Glutamatergic neuron (in vitro differentiated cells): Measurements from ENCODE around the gene SPEG. TPM values are rescaled to one million over a fixed set of nuclear protein-coding genes. Genes with fewer than 3 reads are reported as not detected.

Experiments used
- DNase-seq: peaks from one replicate; pipeline ENCODE4 v3.0.0; 2022
- H3K27ac Mint-ChIP-seq: one replicate; pipeline ENCODE4 v1.8.0; 2020; ENCODE audit warnings: mild to moderate bottlenecking, mixed read lengths, inconsistent platforms; ENCODE audit not compliant: unreplicated experiment
- H3K27me3 Mint-ChIP-seq: one replicate; pipeline ENCODE4 v1.8.0; 2020; ENCODE audit warnings: mild to moderate bottlenecking, moderate library complexity, mixed read lengths, inconsistent platforms; ENCODE audit not compliant: unreplicated experiment
- H3K36me3 Mint-ChIP-seq: one replicate; pipeline ENCODE4 v1.8.0; 2020; ENCODE audit warnings: mild to moderate bottlenecking, mixed read lengths, inconsistent platforms; ENCODE audit not compliant: unreplicated experiment
- H3K4me1 Mint-ChIP-seq: one replicate; pipeline ENCODE4 v1.8.0; 2020; ENCODE audit warnings: mild to moderate bottlenecking, low read depth, mixed read lengths, inconsistent platforms; ENCODE audit not compliant: unreplicated experiment
- H3K4me3 Mint-ChIP-seq: one replicate; pipeline ENCODE4 v1.8.0; 2020; ENCODE audit warnings: mild to moderate bottlenecking, mixed read lengths, inconsistent platforms; ENCODE audit not compliant: unreplicated experiment
- H3K9me3 Mint-ChIP-seq: one replicate; pipeline ENCODE4 v1.8.0; 2020; ENCODE audit warnings: mild to moderate bottlenecking, moderate library complexity, mixed read lengths, inconsistent platforms; ENCODE audit not compliant: unreplicated experiment
- total RNA-seq: library from RNA; stranded (reverse); fragmentation: NEBNext Ultra II Directional; extraction: Animal tissue kit (Norgen Biotek cat#: 25700); gene quantifications from one replicate; pipeline ENCODE4 v1.2.1, GENCODE V29; 2021; ENCODE audit not compliant: unreplicated experiment
- TF ChIP-seq, protein P1 (sequence below): fragments of 200-600 bp; sonication (generic); IDR thresholded peaks from one replicate; pipeline ENCODE4 v1.5.0; 2021; ENCODE audit not compliant: partially characterized antibody, unreplicated experiment

The SPEG gene
- total RNA-seq, 1 donor from 2014 or later: 92.9 TPM

DNA sequence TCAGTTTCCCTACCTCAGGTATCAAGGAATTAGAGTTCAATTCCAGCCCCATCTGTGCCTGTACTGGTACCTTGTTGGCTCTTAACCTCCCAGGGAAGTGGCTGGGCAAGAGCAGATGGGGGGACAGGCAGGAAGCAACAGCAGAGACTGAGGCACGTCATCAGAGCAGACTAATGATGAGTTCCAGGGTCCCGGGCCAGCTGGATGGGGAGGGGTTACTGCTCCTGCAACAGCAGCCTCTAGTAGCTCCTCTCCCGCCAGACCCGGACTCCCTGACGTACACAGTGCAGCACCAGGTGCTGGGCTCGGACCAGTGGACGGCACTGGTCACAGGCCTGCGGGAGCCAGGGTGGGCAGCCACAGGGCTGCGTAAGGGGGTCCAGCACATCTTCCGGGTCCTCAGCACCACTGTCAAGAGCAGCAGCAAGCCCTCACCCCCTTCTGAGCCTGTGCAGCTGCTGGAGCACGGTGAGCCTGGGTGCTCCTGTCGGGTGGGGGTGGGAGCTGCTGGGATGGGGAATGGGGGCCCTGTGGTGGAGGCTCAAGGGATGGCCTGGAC is 38.1 kb downstream of the SPEG start:
- Mint-ChIP-seq H3K4me1 (peaks cover 9% of the 10 kb centered on the region), H3K27ac (no peak overlapping the region), H3K9me3 (no peaks in the 10 kb centered on the region), H3K36me3 (no peaks in the 10 kb centered on the region), H3K27me3 (peaks cover 2% of the 10 kb centered on the region), H3K4me3 (no peak overlapping the region)
- TF ChIP-seq, protein P1, sequence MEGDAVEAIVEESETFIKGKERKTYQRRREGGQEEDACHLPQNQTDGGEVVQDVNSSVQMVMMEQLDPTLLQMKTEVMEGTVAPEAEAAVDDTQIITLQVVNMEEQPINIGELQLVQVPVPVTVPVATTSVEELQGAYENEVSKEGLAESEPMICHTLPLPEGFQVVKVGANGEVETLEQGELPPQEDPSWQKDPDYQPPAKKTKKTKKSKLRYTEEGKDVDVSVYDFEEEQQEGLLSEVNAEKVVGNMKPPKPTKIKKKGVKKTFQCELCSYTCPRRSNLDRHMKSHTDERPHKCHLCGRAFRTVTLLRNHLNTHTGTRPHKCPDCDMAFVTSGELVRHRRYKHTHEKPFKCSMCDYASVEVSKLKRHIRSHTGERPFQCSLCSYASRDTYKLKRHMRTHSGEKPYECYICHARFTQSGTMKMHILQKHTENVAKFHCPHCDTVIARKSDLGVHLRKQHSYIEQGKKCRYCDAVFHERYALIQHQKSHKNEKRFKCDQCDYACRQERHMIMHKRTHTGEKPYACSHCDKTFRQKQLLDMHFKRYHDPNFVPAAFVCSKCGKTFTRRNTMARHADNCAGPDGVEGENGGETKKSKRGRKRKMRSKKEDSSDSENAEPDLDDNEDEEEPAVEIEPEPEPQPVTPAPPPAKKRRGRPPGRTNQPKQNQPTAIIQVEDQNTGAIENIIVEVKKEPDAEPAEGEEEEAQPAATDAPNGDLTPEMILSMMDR: no peak
- DNase-seq: no peak

DNA sequence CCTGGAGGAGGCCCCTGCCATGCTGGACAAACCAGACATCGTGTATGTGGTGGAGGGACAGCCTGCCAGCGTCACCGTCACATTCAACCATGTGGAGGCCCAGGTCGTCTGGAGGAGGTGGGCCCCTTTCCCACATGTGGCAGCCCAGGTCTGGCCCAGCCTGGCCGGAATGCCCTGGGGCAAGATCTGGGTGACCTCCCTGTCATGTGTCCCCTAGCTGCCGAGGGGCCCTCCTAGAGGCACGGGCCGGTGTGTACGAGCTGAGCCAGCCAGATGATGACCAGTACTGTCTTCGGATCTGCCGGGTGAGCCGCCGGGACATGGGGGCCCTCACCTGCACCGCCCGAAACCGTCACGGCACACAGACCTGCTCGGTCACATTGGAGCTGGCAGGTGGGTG is 38.9 kb downstream of the SPEG start:
- Mint-ChIP-seq H3K4me1 (peaks cover 9% of the 10 kb centered on the region), H3K27ac (no peak overlapping the region), H3K9me3 (no peaks in the 10 kb centered on the region), H3K4me3 (no peak overlapping the region), H3K36me3 (no peaks in the 10 kb centered on the region), H3K27me3 (peaks cover 2% of the 10 kb centered on the region)
- TF ChIP-seq, protein P1: no peak
- no peak for DNase-seq

DNA sequence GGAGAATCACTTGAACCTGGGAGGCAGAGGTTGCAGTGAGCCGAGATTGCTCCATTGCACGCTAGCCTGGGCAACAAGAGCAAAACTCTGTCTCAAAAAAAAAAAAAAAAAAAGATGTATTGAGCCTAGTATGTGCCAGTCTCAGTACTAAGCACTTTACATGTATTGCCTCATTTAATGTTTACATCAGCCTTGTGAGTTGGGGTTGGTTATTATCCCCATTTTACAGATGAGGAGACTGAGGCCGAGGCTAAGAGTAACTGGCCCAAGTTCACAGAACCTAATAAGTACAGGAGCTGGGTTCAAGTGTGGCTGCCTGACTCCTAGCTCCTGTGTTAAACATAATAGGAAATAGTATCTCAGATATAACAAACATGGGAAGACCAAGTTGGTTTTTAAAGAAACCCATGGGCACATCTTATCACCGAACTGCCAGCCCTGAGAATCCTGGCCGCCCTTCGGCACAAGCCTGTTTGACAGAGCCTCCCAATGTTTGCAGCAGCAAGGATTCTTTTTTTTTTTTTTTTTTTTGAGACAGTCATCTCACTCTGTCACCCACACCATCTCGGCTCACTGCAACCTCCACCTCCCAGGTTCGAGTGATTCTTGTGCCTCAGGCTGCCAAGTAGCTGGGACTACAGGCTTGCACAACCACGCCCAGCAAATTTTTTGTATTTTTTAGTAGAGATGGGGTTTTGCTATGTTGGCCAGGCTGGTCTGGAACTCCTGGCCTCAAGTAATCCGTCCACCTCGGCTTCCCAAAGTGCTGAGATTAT is 39.8 kb downstream of the SPEG start:
- Mint-ChIP-seq H3K4me3 (no peak overlapping the region), H3K27me3 (peaks cover 7% of the 10 kb centered on the region), H3K36me3 (no peaks in the 10 kb centered on the region), H3K4me1 (peaks cover 9% of the 10 kb centered on the region), H3K27ac (no peak overlapping the region), H3K9me3 (no peaks in the 10 kb centered on the region)
- TF ChIP-seq, protein P1: no peak
- no peak for DNase-seq

DNA sequence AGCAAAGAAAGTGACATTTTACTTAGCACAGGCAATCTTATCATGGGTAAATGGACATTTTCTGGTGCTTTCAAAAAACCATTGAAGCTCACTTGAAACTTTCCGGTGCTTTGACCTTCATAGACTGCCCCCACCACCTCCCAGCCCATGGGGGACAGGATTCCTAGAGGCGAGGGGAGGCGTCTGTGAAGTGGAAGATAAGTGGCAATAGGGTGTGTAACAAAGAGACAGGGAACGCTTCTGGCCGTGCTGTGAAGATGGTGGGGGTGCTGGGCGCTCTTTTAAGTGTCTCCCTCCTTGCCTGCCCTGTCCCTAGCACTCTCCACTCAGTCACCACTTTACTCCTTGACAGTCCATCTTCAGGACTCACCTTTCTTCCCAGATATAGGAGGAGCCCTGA is 40.6 kb downstream of the SPEG start:
- peaks cover 10% of the 10 kb centered on the region for H3K27me3 Mint-ChIP-seq
- no peak overlapping the region for H3K4me3 Mint-ChIP-seq
- H3K27ac Mint-ChIP-seq: no peak overlapping the region
- H3K9me3 Mint-ChIP-seq: no peaks in the 10 kb centered on the region
- TF ChIP-seq, protein P1: no peak
- no peak for DNase-seq
- H3K36me3 Mint-ChIP-seq: no peaks in the 10 kb centered on the region
- H3K4me1 Mint-ChIP-seq: peaks cover 9% of the 10 kb centered on the region
